ENCODE data around the gene ULK2.

ULK2 gene

DNA sequence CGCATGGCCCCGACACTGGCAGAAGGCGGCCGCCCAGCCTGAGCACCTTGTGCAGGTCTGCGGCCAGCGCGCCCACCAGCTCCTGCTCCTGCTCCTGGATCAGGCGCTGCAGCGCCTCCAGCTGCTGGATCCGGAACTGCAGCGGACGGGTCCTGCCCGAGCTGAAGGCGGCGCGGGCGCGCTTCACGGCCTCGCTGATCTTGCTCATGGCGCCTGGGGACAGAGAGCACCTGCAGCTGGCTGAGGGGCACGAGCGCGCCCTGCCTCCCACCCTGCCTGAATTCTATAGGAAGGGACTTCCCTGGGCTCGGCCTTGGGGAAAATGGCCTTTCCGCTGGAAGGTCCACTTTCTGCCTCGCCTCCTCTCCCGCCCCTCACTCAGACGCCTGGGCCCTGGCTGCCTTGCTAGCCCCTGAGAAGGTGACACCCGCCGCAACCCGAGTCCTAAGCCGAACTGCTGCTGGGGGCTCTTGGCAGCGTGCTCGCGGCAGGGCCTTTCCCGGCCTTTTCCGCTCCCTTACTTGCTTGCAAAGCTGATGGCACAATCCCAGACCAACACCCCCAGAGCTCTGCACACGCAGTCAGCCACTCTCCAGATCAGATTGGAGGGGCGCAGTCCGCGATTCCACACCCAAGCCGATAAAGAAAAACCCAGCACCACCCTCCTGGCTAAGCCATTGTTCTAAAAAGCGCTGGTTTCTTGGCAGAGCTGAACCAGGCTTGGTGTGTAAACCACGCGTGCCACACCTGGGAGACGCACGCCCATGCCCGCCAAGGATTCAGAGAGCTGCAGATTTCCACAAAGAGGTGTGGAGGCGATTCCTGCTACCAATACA is 122.6 kb downstream of the ULK2 start:
- DNase-seq: peak; percentile 72

GRCh38 chr17:19744492-19744891 is 123.2 kb downstream of the ULK2 start:
- DNase-seq: no peak

GRCh38 chr17:19743101-19744100 is 124.3 kb downstream of the ULK2 start:
- no peak for DNase-seq

DNA sequence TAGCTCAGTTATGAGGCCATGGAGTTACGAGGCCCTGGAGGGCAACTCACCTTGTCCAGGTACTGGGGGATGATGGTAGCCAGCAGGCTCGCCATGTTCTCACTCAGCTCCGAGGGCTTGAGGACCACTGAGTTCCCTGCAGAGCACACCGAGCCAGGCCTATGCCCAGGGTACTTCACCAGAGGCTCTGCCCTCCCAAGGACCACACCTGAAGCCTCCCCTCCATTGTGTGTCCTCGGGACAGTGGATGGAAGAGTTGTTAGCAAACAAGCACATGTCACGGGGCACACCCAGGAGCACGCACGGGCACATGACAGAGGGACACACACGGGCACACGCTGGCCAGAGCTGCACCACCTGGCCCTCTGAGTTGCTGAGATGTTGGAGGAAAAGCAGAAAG is 125.2 kb downstream of the ULK2 start:
- DNase-seq: no peak

- no peak for DNase-seq
Measured at GRCh38 chr17:19741832-19742457, 125.8 kb downstream of the ULK2 start.

- no peak for DNase-seq
Measured at GRCh38 chr17:19740933-19741332, 126.8 kb downstream of the ULK2 start.

GRCh38 chr17:19739241-19740201 is 128.2 kb downstream of the ULK2 start:
- no peak for DNase-seq

DNA sequence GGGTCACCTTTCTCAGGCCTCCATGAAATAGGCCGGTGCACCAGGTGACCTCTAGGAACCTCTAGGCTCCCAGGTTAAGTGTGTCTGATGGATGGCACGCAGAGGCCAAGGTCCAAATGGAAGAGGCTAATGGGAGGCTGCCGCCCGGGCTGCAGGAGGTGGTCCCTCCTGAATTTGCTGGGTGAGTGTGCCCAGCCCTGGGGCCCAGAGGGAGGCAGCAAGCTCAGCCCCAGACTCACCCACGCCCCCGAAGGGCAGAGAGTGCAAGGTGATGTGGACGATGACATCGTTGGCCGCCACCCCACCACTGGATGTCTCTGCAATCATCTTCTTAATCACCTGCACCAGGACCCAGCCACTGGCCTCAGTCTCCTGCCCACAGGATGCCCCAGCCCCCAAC is 129.0 kb downstream of the ULK2 start:
- no peak for DNase-seq

- no peak for DNase-seq
Measured at GRCh38 chr17:19738073-19738449, 129.7 kb downstream of the ULK2 start.

- no peak for DNase-seq
Measured at GRCh38 chr17:19737305-19738072, 130.2 kb downstream of the ULK2 start.

GRCh38 chr17:19736071-19736470 is 131.7 kb downstream of the ULK2 start:
- DNase-seq: no peak

GRCh38 chr17:19733953-19734526 is 133.7 kb downstream of the ULK2 start:
- no peak for DNase-seq

GRCh38 chr17:19731626-19732025 is 136.1 kb downstream of the ULK2 start:
- no peak for DNase-seq

GRCh38 chr17:19730843-19731242 is 136.9 kb downstream of the ULK2 start:
- DNase-seq: no peak

- DNase-seq: no peak
Measured at GRCh38 chr17:19729900-19730299, 137.8 kb downstream of the ULK2 start.

- DNase-seq: peak; percentile 12
Measured at GRCh38 chr17:19728084-19728495, 139.6 kb downstream of the ULK2 start.

DNA sequence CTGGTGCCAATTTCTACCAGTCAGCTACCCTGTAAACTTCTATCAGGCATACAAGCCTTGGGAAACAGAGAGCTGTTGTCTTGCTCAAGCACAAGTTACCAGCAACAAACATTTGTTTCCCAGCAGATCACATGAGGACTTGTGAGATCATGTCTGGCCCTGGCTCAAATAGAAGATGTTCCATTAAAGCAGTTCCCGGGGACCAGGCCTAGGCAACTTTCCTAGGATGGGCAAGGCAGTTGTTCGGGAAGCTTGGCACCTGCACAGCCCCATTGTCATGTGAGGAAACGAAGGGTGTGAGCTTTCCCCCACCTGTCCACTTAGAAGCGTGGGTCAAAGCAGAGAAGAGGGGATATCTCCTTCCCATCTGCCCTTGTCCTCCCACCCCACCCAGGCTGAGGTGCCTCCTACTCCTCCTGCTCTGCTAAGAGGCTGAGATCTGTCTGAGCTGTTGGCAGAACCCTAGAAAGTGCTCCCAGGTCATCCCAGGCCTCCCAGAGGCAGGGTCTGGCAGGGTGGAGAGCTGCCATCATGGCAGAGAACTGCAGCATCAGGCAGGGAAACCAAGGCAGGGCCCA is 140.1 kb downstream of the ULK2 start:
- no peak for DNase-seq

DNA sequence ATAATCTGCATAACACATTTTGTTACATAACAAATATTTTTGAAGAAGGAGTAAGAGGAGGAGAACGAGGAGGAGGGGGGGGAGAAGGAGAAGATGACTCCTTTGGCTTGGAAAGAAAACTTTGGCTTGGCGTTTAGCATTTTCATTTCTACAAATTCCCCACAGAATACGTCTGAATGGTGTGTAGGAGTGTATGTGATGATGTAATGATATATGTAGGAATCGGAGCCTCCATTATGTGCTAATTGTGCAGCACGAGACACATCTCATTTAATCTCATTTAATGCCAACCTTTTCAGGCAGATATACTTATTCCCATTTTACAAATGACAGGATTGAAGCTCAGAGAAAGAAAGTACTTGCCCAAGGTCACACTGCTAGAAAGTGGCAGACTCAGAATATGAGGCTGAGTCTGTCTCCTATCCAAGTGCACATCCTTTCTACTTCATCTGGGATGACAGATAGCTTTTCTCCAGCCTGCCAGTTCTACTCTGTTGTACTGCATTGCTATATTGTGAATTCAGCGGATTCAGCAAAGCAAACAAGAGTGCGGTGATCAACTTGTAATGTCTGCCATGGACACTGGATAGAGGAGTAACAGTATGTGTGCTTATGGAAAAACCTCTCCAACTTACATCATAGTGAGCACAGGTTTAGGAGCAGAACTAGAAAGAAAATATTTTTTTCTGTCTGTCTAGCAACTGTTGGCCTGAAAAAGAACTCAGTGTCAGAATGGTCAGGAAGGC is 140.9 kb downstream of the ULK2 start:
- DNase-seq: no peak

- DNase-seq: no peak
Measured at GRCh38 chr17:19725486-19725885, 142.2 kb downstream of the ULK2 start.

All from NCI-H1694 treated with DMSO at 0.1 percent for 48 hours (cell line).